Lung (tissue), 12 donors: ENCODE measurements around the gene ZNF22. TPM values are rescaled to one million over a fixed set of nuclear protein-coding genes. Genes with fewer than 3 reads are reported as not detected.
A peak's percentile ranks its signal among the peaks of the same experiment; 100 is the strongest.

ENCODE experiments used
- ATAC-seq: fragments of 200-7000 bp; cut with Tn5 transposase; one replicate; pipeline ENCODE4 v1.9.1; 2020; ENCODE audit warnings: moderate number of reproducible peaks; ENCODE audit not compliant: insufficient read depth, low FRiP score
- DNase-seq, 3 donors: peaks; one replicate each; pipeline ENCODE4 v3.0.0-alpha.2; 2013 to 2017
- H3K27ac ChIP-seq, 2 donors: one replicate each; pipeline ENCODE4 v1.5.1; 2013; ENCODE audit warnings: mild to moderate bottlenecking in 2 of 2, moderate library complexity in 2 of 2, control low read depth in 1 of 2, inconsistent platforms in 1 of 2, low read depth in 1 of 2, low read length in 1 of 2
- H3K27me3 ChIP-seq, 3 donors: one replicate each; pipeline ENCODE4 v1.5.1; 2013; ENCODE audit warnings: low read length in 2 of 3; ENCODE audit not compliant: control insufficient read depth in 3 of 3, insufficient read depth in 3 of 3
- H3K36me3 ChIP-seq, 4 donors: one replicate each; pipeline ENCODE4 v1.5.1; 2013; ENCODE audit warnings: low read length in 4 of 4, mild to moderate bottlenecking in 1 of 4, moderate library complexity in 1 of 4; ENCODE audit not compliant: control insufficient read depth in 4 of 4, insufficient read depth in 4 of 4
- H3K4me1 ChIP-seq, 5 donors: one replicate each; pipeline ENCODE4 v1.5.1; 2013; ENCODE audit warnings: low read length in 5 of 5, mild to moderate bottlenecking in 2 of 5, moderate library complexity in 1 of 5; ENCODE audit not compliant: control insufficient read depth in 5 of 5, insufficient read depth in 5 of 5
- H3K4me3 ChIP-seq: one replicate; pipeline ENCODE4 v1.5.1; 2013; ENCODE audit warnings: mild to moderate bottlenecking, control low read depth, moderate library complexity
- H3K9ac ChIP-seq, 2 donors: one replicate each; pipeline ENCODE4 v1.5.1; 2013; ENCODE audit warnings: low read length in 2 of 2, control low read depth in 1 of 2; ENCODE audit not compliant: insufficient read depth in 1 of 2
- H3K9me3 ChIP-seq, 4 donors: one replicate each; pipeline ENCODE4 v1.5.1; 2013; ENCODE audit warnings: low read length in 3 of 4, mild to moderate bottlenecking in 1 of 4, moderate library complexity in 1 of 4; ENCODE audit not compliant: control insufficient read depth in 4 of 4, insufficient read depth in 3 of 4
- WGBS, 2 donors: extraction: QIAGEN DNeasy Blood & Tissue Kit; methylation state at CpG; one replicate each; pipeline ENCODE4 v1.1.7; 2013; 5-methylcytosine and 5-hydroxymethylcytosine counted together
- polyA plus RNA-seq, 2 donors: library from polyadenylated mRNA; stranded (reverse); fragments of 200-250 nt; gene quantifications; one replicate each; pipeline ENCODE4 v1.2.1, GENCODE V29; 2013
- total RNA-seq, 2 donors: library from RNA; depleted of rRNA in 1 of 2; stranded (reverse); fragments of >200 nt in 1 of 2; gene quantifications; one replicate each; pipeline ENCODE4 v1.2.1, GENCODE V29; 2014 to 2021
- TF ChIP-seq, protein P1 (sequence below): IDR thresholded peaks from 2 replicates; pipeline ENCODE4 v1.5.1; 2012; ENCODE audit warnings: mild to moderate bottlenecking; ENCODE audit errors: control extremely low read depth, extremely low read depth
- donor health status: control.
- donor health status: control.
- donor health status: Bipolar disorder and iron deficiency.
- donor health status: healthy.
- donor health status: DM: yes; HTN: yes; CAD: no.

ZNF22 gene
- total and polyA plus RNA-seq, 4 donors = 16.8 to 40.7 (median 18.2) TPM

DNA sequence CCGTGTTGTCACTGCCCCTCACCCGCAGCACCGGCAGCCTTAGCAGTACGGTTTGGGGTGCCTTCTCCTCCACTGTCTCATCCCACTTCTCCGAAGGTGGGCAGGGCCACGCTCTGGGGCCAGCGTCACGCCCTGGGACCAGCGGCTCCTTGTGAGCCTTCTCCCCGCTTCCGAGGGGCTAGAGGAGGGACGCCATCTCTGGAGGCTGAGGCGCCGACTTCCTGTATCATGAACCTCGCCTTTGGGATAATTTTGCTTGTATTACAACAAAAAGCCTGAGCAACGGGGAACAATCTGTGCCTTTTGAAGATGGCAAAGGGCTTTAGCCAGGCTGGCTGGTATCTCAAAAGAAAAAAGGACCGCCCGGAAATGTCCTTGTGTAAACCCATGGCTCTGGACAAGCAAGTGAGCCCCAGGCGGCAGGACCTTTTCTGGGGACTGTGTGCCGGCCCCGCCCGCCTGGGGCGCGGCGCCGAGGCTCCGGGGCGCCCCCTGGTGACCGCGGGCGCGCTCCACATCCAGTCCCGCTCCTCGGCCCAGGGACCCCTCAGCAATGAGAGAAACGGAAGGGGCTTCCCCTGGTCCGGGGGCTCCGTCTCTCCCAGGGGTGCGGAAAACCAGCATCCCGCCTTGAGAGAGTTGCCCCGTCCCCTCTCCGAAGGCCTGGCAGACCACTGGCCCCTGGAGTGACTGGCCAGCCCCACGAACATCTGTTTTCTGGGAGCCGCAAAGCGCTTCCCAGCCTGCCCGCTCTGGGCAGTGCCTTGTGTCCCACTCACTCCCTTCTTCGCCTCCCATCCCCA is 25.9 kb upstream of the ZNF22 start:
- H3K27me3 ChIP-seq = no peaks in the 10 kb centered on the region
- H3K9ac ChIP-seq = peak overlapping the region; percentile 33 to 68
- ATAC-seq (peak; percentile 85), DNase-seq (peak; percentile 77 to 81 (median 79))
- H3K9me3 ChIP-seq = no peaks in the 10 kb centered on the region
- peaks cover 0 to 51% (median 33%) of the 10 kb centered on the region in 5 donors for H3K4me1 ChIP-seq
- peaks cover 0 to 22% (median 0%) of the 10 kb centered on the region in 4 donors for H3K36me3 ChIP-seq
- H3K27ac ChIP-seq = peak overlapping the region; percentile 84 to 92
- H3K4me3 ChIP-seq = peak overlapping the region; percentile 36
- 4 to 5% methylated on average over 46 of the region's 46 CpGs for WGBS, 2 donors
- TF ChIP-seq, protein P1, sequence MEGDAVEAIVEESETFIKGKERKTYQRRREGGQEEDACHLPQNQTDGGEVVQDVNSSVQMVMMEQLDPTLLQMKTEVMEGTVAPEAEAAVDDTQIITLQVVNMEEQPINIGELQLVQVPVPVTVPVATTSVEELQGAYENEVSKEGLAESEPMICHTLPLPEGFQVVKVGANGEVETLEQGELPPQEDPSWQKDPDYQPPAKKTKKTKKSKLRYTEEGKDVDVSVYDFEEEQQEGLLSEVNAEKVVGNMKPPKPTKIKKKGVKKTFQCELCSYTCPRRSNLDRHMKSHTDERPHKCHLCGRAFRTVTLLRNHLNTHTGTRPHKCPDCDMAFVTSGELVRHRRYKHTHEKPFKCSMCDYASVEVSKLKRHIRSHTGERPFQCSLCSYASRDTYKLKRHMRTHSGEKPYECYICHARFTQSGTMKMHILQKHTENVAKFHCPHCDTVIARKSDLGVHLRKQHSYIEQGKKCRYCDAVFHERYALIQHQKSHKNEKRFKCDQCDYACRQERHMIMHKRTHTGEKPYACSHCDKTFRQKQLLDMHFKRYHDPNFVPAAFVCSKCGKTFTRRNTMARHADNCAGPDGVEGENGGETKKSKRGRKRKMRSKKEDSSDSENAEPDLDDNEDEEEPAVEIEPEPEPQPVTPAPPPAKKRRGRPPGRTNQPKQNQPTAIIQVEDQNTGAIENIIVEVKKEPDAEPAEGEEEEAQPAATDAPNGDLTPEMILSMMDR = peak; percentile 67

DNA sequence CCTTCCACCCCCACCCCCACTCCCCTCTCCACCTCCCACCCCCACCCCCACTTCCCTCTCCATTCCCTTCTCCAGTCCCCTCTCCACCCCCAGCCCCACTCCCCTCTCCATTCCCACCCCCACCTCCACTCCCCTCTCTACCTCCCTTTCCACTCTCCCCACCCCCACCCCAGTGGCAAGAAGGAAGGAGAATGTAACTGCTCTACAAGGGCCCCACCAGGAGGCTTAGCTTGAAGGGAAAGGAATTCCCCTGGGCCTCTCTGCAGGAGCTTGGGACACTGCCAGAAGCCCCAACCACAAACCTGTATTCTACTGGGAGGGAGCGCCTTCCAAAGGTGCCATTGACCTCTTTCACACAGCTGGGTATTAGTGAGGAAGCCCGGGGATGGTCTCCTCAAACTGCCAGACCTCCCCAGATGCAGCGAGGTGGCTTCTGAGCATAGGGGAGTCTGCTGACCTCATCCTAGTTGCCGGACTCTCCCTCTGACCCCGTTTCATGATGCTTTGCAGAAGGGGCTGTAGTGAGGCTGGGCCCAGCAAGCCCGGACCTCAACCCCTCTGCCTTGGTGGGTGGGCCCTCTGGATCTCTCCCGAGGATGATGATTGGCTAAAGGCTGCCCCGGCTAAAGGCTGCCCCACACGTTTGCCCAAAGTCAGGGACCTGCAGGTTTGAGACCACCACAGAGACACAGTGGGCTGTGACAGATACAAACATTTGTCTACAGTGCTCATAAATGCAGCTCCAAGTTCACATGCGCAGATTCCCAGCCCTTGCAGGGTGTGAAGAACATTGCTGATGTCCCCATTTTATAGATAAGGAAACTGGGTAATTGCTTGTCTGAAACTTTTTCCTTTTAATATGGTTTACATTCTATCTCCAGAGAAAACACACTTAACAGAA is 25.0 kb upstream of the ZNF22 start:
- WGBS, 2 donors = 28 to 33% methylated on average over 10 of the region's 10 CpGs
- H3K9me3 ChIP-seq = no peaks in the 10 kb centered on the region
- no peak overlapping the region for H3K9ac ChIP-seq
- peaks cover 0 to 16% (median 0%) of the 10 kb centered on the region in 4 donors for H3K36me3 ChIP-seq
- peaks cover 0 to 55% (median 38%) of the 10 kb centered on the region in 5 donors for H3K4me1 ChIP-seq
- DNase-seq (peak; percentile 73 to 87 (median 78)), ATAC-seq (no peak)
- peak overlapping the region; percentile 48 to 62 for H3K27ac ChIP-seq
- H3K27me3 ChIP-seq = no peaks in the 10 kb centered on the region
- TF ChIP-seq, protein P1 = no peak
- peak overlapping the region; percentile 44 for H3K4me3 ChIP-seq

DNA sequence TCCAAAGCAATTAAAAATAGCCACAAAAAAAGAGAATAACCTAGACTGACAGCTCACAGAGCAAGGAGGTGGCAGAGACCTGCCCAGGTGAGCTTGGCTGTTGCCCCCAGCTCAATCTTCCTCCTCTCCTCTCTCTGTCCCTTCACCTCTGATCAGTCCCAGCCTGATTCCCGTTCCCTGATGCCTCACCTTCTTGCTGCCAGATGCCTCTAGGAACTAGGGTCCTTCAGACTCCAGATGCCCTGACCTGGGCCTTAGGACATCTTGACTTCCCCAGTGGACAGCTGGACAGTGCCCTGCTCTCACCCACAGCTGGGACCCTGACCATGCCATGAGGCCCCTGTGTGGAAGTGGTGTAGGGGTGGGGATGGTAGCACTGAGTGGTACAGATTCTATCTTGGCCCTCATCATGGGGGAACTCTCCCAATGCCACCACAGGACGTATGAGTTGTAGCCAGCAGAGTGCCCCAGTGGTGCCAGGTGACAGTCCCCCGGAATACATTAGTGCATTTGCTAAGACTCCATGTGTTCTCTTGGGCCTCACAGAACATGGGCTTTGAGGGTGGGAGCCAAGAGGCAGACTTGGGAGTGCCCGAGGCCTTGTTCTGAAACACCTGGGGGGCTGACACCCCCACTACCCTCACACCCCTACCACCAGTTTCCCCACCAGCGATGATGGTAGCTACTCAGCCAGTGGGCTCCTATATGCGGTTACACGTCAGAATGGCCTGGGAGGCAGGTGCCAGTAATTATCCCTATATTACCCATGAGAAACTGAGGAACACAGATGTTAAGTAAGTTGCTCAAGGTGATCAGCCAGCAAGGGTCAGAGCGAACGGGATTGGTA is 24.1 kb upstream of the ZNF22 start:
- Histone ChIP-seq H3K27me3 (no peaks in the 10 kb centered on the region), H3K9ac (no peak overlapping the region), H3K4me3 (peak overlapping the region; percentile 67), H3K4me1 (peaks cover 0 to 55% (median 35%) of the 10 kb centered on the region in 5 donors), H3K27ac (peak overlapping the region; percentile 87 to 95), H3K36me3 (peaks cover 0 to 8% (median 0%) of the 10 kb centered on the region in 4 donors), H3K9me3 (no peaks in the 10 kb centered on the region)
- DNase-seq = no peak
- 65 to 81% methylated on average over 9 of the region's 9 CpGs for WGBS, 2 donors
- no peak for ATAC-seq
- TF ChIP-seq, protein P1 = no peak
